H1 (cell line): Measurements from ENCODE around the gene SLC1A1. TPM values are rescaled to one million over a fixed set of nuclear protein-coding genes. Genes with fewer than 3 reads are reported as not detected.

Experiments used
- CTCF ChIA-PET: fragments of 300-600 bp; sonication (Branson Sonifier 250); formaldehyde crosslinking; loops from one replicate; lab custom pipeline; 2021; ENCODE audit not compliant: partially characterized antibody; lab: Charles Lee
- POLR2A ChIA-PET: fragments of 300-600 bp; sonication (Branson Sonifier 250); formaldehyde crosslinking; loops from one replicate; lab custom pipeline; 2021; ENCODE audit warnings: inconsistent platforms; ENCODE audit not compliant: partially characterized antibody; lab: Charles Lee
- DNase-seq, 2 experiments: peaks; one replicate each; pipeline versions ENCODE4 v3.0.0 to v3.0.0-alpha.2; 2010 to 2022; ENCODE audit warnings: low spot score in 2 of 2, low read depth in 1 of 2, mixed read lengths in 1 of 2
- FAIRE-seq: peaks from 2 replicates; lab custom pipeline; 2011; peaks lifted over from hg19 to GRCh38; lab: Jason Lieb, UNC
- H2AFZ ChIP-seq: 2 replicates; pipeline ENCODE4 v1.8.1; 2012; ENCODE audit warnings: low read length, inconsistent platforms
- H2AK5ac ChIP-seq: 2 replicates; pipeline ENCODE4 v1.6.1; 2013; ENCODE audit warnings: low read depth, low read length
- H2BK120ac ChIP-seq: replicated peaks from 2 replicates; pipeline ENCODE3; 2013; ENCODE audit warnings: low read depth, low read length, inconsistent platforms
- H2BK12ac ChIP-seq: 2 replicates; pipeline ENCODE4 v1.6.1; 2013; ENCODE audit warnings: low read depth, low read length
- H2BK15ac ChIP-seq: 2 replicates; pipeline ENCODE4 v1.6.1; 2013; ENCODE audit warnings: low read length
- H2BK20ac ChIP-seq: 2 replicates; pipeline ENCODE4 v1.6.1; 2013; ENCODE audit warnings: low read length
- H2BK5ac ChIP-seq: 2 replicates; pipeline ENCODE4 v1.6.1; 2013; ENCODE audit warnings: low read depth, low read length
- H3K14ac ChIP-seq: 2 replicates; pipeline ENCODE4 v1.6.1; 2013; ENCODE audit warnings: inconsistent platforms; ENCODE audit not compliant: insufficient read length
- H3K18ac ChIP-seq: 2 replicates; pipeline ENCODE4 v1.6.1; 2013; ENCODE audit warnings: low read length; ENCODE audit errors: extremely low read depth
- H3K23ac ChIP-seq: 2 replicates; pipeline ENCODE4 v1.6.1; 2013; ENCODE audit warnings: inconsistent platforms; ENCODE audit not compliant: insufficient read length
- H3K23me2 ChIP-seq: 2 replicates; pipeline ENCODE4 v1.6.1; 2013; ENCODE audit warnings: low read depth, low read length
- H3K27ac ChIP-seq: 2 replicates; pipeline ENCODE4 v1.6.1; 2011; ENCODE audit warnings: low read depth, low read length, inconsistent platforms
- H3K27me3 ChIP-seq, 4 experiments: replicated peaks in 1 of 4; 1 replicate in 1 of 4; 2 replicates in 3 of 4; pipeline versions ENCODE4 v1.6.1 to v1.8.1; 2011 to 2013; ENCODE audit warnings: low read length in 3 of 4, mild to moderate bottlenecking in 3 of 4, inconsistent platforms in 2 of 4, mixed read lengths in 2 of 4, moderate library complexity in 1 of 4; ENCODE audit not compliant: control insufficient read depth in 3 of 4, insufficient read depth in 3 of 4; ENCODE audit errors: extremely low read depth in 1 of 4
- H3K36me3 ChIP-seq, 4 experiments: 2 replicates each; pipeline versions ENCODE4 v1.6.1 to v1.8.1; 2011 to 2013; ENCODE audit warnings: mild to moderate bottlenecking in 4 of 4, low read length in 3 of 4, moderate library complexity in 2 of 4, control low read depth in 1 of 4, inconsistent platforms in 1 of 4; ENCODE audit not compliant: insufficient read depth in 4 of 4, control insufficient read depth in 2 of 4
- H3K4ac ChIP-seq: replicated peaks from 2 replicates; pipeline ENCODE3; 2013; ENCODE audit warnings: low read length, low read depth, mixed read lengths, inconsistent platforms; ENCODE audit not compliant: insufficient read length
- H3K4me1 ChIP-seq, 4 experiments: replicated peaks in 1 of 4; 1 replicate in 1 of 4; 2 replicates in 3 of 4; pipeline versions ENCODE4 v1.6.1 to v1.8.1; 2011 to 2013; ENCODE audit warnings: low read length in 3 of 4, inconsistent platforms in 2 of 4, mixed read lengths in 1 of 4; ENCODE audit not compliant: insufficient read depth in 4 of 4, control insufficient read depth in 3 of 4
- H3K4me2 ChIP-seq, 2 experiments: 2 replicates each; pipeline versions ENCODE4 v1.6.1 to v1.8.1; 2011 to 2013; ENCODE audit warnings: low read depth in 2 of 2, low read length in 2 of 2, control low read depth in 1 of 2, inconsistent platforms in 1 of 2, mild to moderate bottlenecking in 1 of 2; ENCODE audit not compliant: insufficient read depth in 1 of 2
- H3K4me3 ChIP-seq, 4 experiments: fragments of 200-600, 300-600 bp in 1 of 4; sonication (generic), shearing (Covaris generic), sonication (Bioruptor Twin) in 1 of 4; 2 replicates each; pipeline versions ENCODE4 v1.5.1 to v1.8.1; 2011 to 2016; ENCODE audit warnings: low read length in 4 of 4, low read depth in 3 of 4, control low read depth in 2 of 4, inconsistent platforms in 2 of 4, mild to moderate bottlenecking in 2 of 4, mixed read lengths in 1 of 4, moderate library complexity in 1 of 4; ENCODE audit not compliant: insufficient read depth in 2 of 4; ENCODE audit errors: extremely low read depth in 1 of 4
- H3K56ac ChIP-seq: replicated peaks from 2 replicates; pipeline ENCODE3; 2013; ENCODE audit warnings: low read depth, mild to moderate bottlenecking, mixed read lengths, low read length, inconsistent platforms; ENCODE audit not compliant: insufficient read length
- H3K79me1 ChIP-seq: 2 replicates; pipeline ENCODE4 v1.6.1; 2013; ENCODE audit warnings: low read depth, low read length, control low read depth
- H3K79me2 ChIP-seq, 2 experiments: 2 replicates each; pipeline versions ENCODE4 v1.6.1 to v1.8.1; 2012 to 2013; ENCODE audit warnings: low read length in 2 of 2, mild to moderate bottlenecking in 2 of 2, inconsistent platforms in 1 of 2; ENCODE audit not compliant: insufficient read depth in 2 of 2, control insufficient read depth in 1 of 2
- H3K9ac ChIP-seq, 4 experiments: replicated peaks in 1 of 4; 1 replicate in 1 of 4; 2 replicates in 3 of 4; pipeline versions ENCODE4 v1.6.1 to v1.8.1; 2011 to 2013; ENCODE audit warnings: low read depth in 3 of 4, low read length in 3 of 4, control low read depth in 2 of 4, mild to moderate bottlenecking in 2 of 4, moderate library complexity in 2 of 4, inconsistent platforms in 1 of 4; ENCODE audit errors: extremely low read depth in 1 of 4
- H3K9me3 ChIP-seq, 2 experiments: 2 replicates each; pipeline versions ENCODE4 v1.6.1 to v1.8.1; 2012 to 2013; ENCODE audit warnings: mild to moderate bottlenecking in 2 of 2, moderate library complexity in 2 of 2, control low read depth in 1 of 2, inconsistent platforms in 1 of 2, low read depth in 1 of 2, low read length in 1 of 2, mixed read lengths in 1 of 2; ENCODE audit not compliant: insufficient read depth in 2 of 2
- H4K20me1 ChIP-seq, 2 experiments: replicated peaks in 1 of 2; 2 replicates each; pipeline versions ENCODE3 to v1.8.1; 2011 to 2013; ENCODE audit warnings: inconsistent platforms in 2 of 2, low read length in 2 of 2, mild to moderate bottlenecking in 1 of 2; ENCODE audit not compliant: insufficient read depth in 2 of 2, control insufficient read depth in 1 of 2
- H4K5ac ChIP-seq: 2 replicates; pipeline ENCODE4 v1.6.1; 2013; ENCODE audit warnings: low read length, low read depth, mixed read lengths, inconsistent platforms; ENCODE audit not compliant: insufficient read length
- H4K8ac ChIP-seq: 2 replicates; pipeline ENCODE4 v1.8.0; 2013; ENCODE audit warnings: mild to moderate bottlenecking, moderate library complexity, low read length, inconsistent platforms; ENCODE audit not compliant: insufficient read depth; ENCODE audit errors: extremely low read depth
- H4K91ac ChIP-seq: replicated peaks from 2 replicates; pipeline ENCODE3; 2013; ENCODE audit warnings: low read length, mixed read lengths, inconsistent platforms; ENCODE audit not compliant: insufficient read length
- BCL11A ChIP-seq, 2 experiments: IDR thresholded peaks; one replicate each; pipeline ENCODE4 v1.6.1; 2011; ENCODE audit warnings: low read depth in 2 of 2, low read length in 2 of 2, mild to moderate bottlenecking in 2 of 2
- EGR1 ChIP-seq: IDR thresholded peaks from 2 replicates; pipeline ENCODE4 v1.6.1; 2011; ENCODE audit warnings: low read depth, low read length, borderline replicate concordance
- FOSL1 ChIP-seq: IDR thresholded peaks from 2 replicates; pipeline ENCODE4 v1.6.1; 2011; ENCODE audit warnings: mild to moderate bottlenecking, low read depth, low read length, moderate library complexity; ENCODE audit not compliant: insufficient read depth
- JUND ChIP-seq: IDR thresholded peaks from 2 replicates; pipeline ENCODE4 v1.6.1; 2011; ENCODE audit warnings: mild to moderate bottlenecking, improper control_type of control experiment, low read length
- RBBP5 ChIP-seq: IDR thresholded peaks from 2 replicates; pipeline ENCODE4 v1.7.1; 2012; ENCODE audit warnings: low read depth, mild to moderate bottlenecking, inconsistent platforms, low read length, moderate library complexity, borderline replicate concordance
- SAP30 ChIP-seq: fragments of 300-600 bp; sonication (generic); IDR thresholded peaks from 2 replicates; pipeline ENCODE4 v1.7.1; 2012; ENCODE audit warnings: low read length, moderate library complexity, mild to moderate bottlenecking, inconsistent platforms; ENCODE audit not compliant: insufficient read depth, insufficient replicate concordance
- SRF ChIP-seq: IDR thresholded peaks from 2 replicates; pipeline ENCODE4 v1.6.1; 2011; ENCODE audit warnings: mild to moderate bottlenecking, low read depth, low read length, moderate library complexity
- SUZ12 ChIP-seq: fragments of 200-600 bp; sonication (generic); IDR thresholded peaks from 2 replicates; pipeline ENCODE4 v1.6.1; 2012; ENCODE audit warnings: mild to moderate bottlenecking, inconsistent platforms, low read length, moderate library complexity, mixed read lengths
- TBP ChIP-seq: IDR thresholded peaks from 2 replicates; pipeline ENCODE4 v1.6.1; 2011; ENCODE audit warnings: low read depth, low read length, improper control_type of control experiment
- TEAD4 ChIP-seq: IDR thresholded peaks from 2 replicates; pipeline ENCODE4 v1.6.1; 2012; ENCODE audit warnings: low read depth, low read length, inconsistent platforms, mixed read lengths
- YY1 ChIP-seq: IDR thresholded peaks from 2 replicates; pipeline ENCODE4 v1.6.1; 2011; ENCODE audit warnings: low read depth, mild to moderate bottlenecking, low read length
- WGBS, 2 experiments: shearing (Covaris generic) in 1 of 2; methylation state at CpG; one replicate each; pipeline versions ENCODE4 v1.1.6 to v1.1.7; 2013 to 2015; ENCODE audit warnings: low lambda C conversion rate in 2 of 2, mixed read lengths in 2 of 2, inconsistent platforms in 1 of 2, low coverage in 1 of 2, missing lambda C conversion rate in 1 of 2; ENCODE audit not compliant: insufficient replicate concordance in 2 of 2, insufficient coverage in 1 of 2, insufficient read length in 1 of 2; ENCODE audit errors: extremely low coverage in 1 of 2, missing lambda C conversion rate in 1 of 2; 5-methylcytosine and 5-hydroxymethylcytosine counted together
- polyA plus RNA-seq, 7 experiments: library from polyadenylated mRNA; depleted of rRNA in 3 of 7; stranded (reverse) in 5 of 7; unstranded in 2 of 7; fragments of >200 nt in 5 of 7; fragments of 200-250 nt in 2 of 7; gene quantifications; 1 replicate in 5 of 7; 2 replicates in 1 of 7; 4 replicates in 1 of 7; pipeline versions ENCODE4 v1.2.1 to v1.2.3, GENCODE V29; 2011 to 2013; ENCODE audit warnings: missing spikeins in 2 of 7, mixed read lengths in 2 of 7
- total RNA-seq: library from RNA; stranded (reverse); fragmentation: NEBNext Ultra II Directional; extraction: Animal tissue kit (Norgen Biotek cat#: 25700); gene quantifications from 2 replicates; pipeline ENCODE4 v1.2.1, GENCODE V29; 2021
- TF ChIP-seq, protein P1 (sequence below): IDR thresholded peaks from 2 replicates; pipeline ENCODE4 v1.6.1; 2012; ENCODE audit warnings: inconsistent platforms

SLC1A1 gene
- total and polyA plus RNA-seq, 2 of the 8 experiments (the other 6 are each of a cell fraction or from before 2014, with no cell fraction given) = 4.7 to 11.7 TPM

DNA sequence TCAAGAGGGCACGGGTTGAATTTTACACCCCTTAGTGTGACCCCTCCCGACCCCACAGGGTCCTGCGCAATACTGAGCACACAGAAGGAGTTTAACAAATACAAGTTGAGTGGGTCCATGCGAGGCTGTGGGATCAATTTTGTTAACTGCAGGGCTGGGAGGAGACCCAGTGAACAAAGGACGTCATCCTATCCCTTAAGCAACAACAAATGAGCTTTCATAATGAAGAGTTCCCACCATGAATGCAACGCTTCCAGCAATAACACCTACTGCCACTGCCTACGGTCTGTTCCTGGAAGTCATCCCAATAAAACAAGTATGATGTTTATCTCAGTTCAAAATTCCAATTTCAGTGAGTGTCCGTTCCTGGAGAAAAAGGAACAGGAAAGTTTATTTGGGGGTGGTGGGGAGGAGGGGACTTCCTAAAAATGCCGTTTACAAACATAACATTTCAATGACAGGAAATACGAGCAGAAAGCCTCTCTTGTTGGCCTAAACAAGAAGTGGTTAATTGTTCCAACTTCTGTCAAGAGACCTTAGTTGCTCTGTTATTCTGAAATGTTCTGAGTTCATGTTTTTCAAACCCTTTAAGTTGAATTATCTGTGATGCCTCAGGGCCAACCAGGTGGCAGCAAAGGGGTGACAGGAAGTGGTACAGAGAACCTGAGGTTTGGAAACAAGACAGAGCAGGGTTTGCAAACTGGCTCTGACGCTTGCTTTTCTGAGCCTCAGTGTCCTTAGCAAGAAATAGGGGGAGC lies 106.1 kb downstream of the SLC1A1 start:
- Histone ChIP-seq H3K18ac (no peak overlapping the region), H4K5ac (no peak overlapping the region), H3K23me2 (no peaks in the 10 kb centered on the region), H3K4me2 (no peak overlapping the region), H2AK5ac (no peak overlapping the region), H3K79me1 (no peaks in the 10 kb centered on the region), H2BK15ac (0 out of 2 replicates have a peak overlapping the region, but pooled peaks have one; percentile 22), H3K4me3 (no peak overlapping the region), H3K4ac (no peak overlapping the region), H3K23ac (no peak overlapping the region), H3K27ac (no peak overlapping the region), H2BK120ac (no peak overlapping the region), H3K27me3 (no peaks in the 10 kb centered on the region), H3K9me3 (no peaks in the 10 kb centered on the region), H3K4me1 (peaks cover 0 to 5% (median 0%) of the 10 kb centered on the region in 4 experiments; a peak in 1 of 7 replicates), H3K79me2 (no peaks in the 10 kb centered on the region), H3K14ac (no peak overlapping the region), H2BK20ac (no peak overlapping the region), H4K91ac (no peak overlapping the region), H2AFZ (no peak overlapping the region), H3K56ac (no peak overlapping the region), H2BK5ac (no peak overlapping the region), H2BK12ac (no peak overlapping the region), H4K8ac (no peak overlapping the region), H3K36me3 (no peaks in the 10 kb centered on the region), H4K20me1 (no peaks in the 10 kb centered on the region), H3K9ac (no peak overlapping the region)
- POLR2A ChIA-PET = interaction anchor here (1.3 to 1.5 kb wide), 2 partner anchors 10 to 22 kb away, joined by 3 read pairs; no protein-coding TSS in a partner anchor
- FAIRE-seq (no peak), DNase-seq (no peak)
- TF ChIP-seq FOSL1 (no peak), EGR1 (no peak), SRF (no peak), BCL11A (IDR thresholded peaks at IDR 0.05; ENCODE audit: low read depth in 2 of 2, low read length in 2 of 2) (no peak), RBBP5 (no peak), TBP (no peak), YY1 (no peak), SUZ12 (no peak), SAP30 (no peak), JUND (no peak), TEAD4 (no peak)
- TF ChIP-seq, protein P1, sequence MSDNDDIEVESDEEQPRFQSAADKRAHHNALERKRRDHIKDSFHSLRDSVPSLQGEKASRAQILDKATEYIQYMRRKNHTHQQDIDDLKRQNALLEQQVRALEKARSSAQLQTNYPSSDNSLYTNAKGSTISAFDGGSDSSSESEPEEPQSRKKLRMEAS = no peak
- 85% methylated on average over 11 of the region's 11 CpGs; no CpG with 5 or more reads in 1 of the 2 experiments for WGBS, 2 experiments
- CTCF ChIA-PET = interaction anchor here (0.7 to 1.1 kb wide), 4 partner anchors 9 to 157 kb away, joined by 3 to 4 read pairs (median 3); no protein-coding TSS in a partner anchor
